WTC11 (cell line): ENCODE results near the gene ZDHHC24. TPM values are rescaled to one million over a fixed set of nuclear protein-coding genes. Genes with fewer than 3 reads are reported as not detected.
A peak's percentile ranks its signal among the peaks of the same experiment; 100 is the strongest.

Source experiments
- AFF4 ChIP-seq: sonication (generic); formaldehyde crosslinking; IDR thresholded peaks from 2 replicates; pipeline ENCODE4 v1.8.1; 2023; ENCODE audit warnings: mild to moderate bottlenecking, missing genetic modification reagents, borderline replicate concordance
- AR ChIP-seq: fragments of 250-450 bp; sonication (Bioruptor Pico); IDR thresholded peaks from 2 replicates; pipeline ENCODE4 v1.9.0; 2021; ENCODE audit warnings: mild to moderate bottlenecking
- CREB1 ChIP-seq: sonication (generic); formaldehyde crosslinking; IDR thresholded peaks from 2 replicates; pipeline ENCODE4 v1.8.0; 2023; ENCODE audit warnings: mild to moderate bottlenecking, missing genetic modification reagents
- FOXP1 ChIP-seq: sonication (generic); formaldehyde crosslinking; IDR thresholded peaks from 2 replicates; pipeline ENCODE4 v1.8.0; 2022; ENCODE audit warnings: missing genetic modification reagents, mild to moderate bottlenecking, moderate library complexity, borderline replicate concordance
- FOXP4 ChIP-seq: sonication (generic); formaldehyde crosslinking; IDR thresholded peaks from 2 replicates; pipeline ENCODE4 v1.8.0; 2022; ENCODE audit warnings: mild to moderate bottlenecking, missing genetic modification reagents
- GABPB1 ChIP-seq: sonication (generic); formaldehyde crosslinking; IDR thresholded peaks from 2 replicates; pipeline ENCODE4 v1.8.1; 2023; ENCODE audit warnings: mild to moderate bottlenecking, missing genetic modification reagents
- JUN ChIP-seq: sonication (generic); formaldehyde crosslinking; IDR thresholded peaks from 2 replicates; pipeline ENCODE4 v1.8.0; 2023; ENCODE audit warnings: mild to moderate bottlenecking, missing genetic modification reagents
- MYBL2 ChIP-seq: sonication (generic); formaldehyde crosslinking; IDR thresholded peaks from 2 replicates; pipeline ENCODE4 v1.8.1; 2023; ENCODE audit warnings: mild to moderate bottlenecking, moderate library complexity, missing genetic modification reagents
- NR3C1 ChIP-seq: sonication (generic); formaldehyde crosslinking; conservative IDR thresholded peaks from 2 replicates; pipeline ENCODE4 v1.8.1; 2023; ENCODE audit warnings: low read depth, mild to moderate bottlenecking, missing genetic modification reagents
- PRDM15 ChIP-seq: sonication (generic); formaldehyde crosslinking; IDR thresholded peaks from 2 replicates; pipeline ENCODE4 v1.8.0; 2022; ENCODE audit warnings: missing genetic modification reagents
- SOX15 ChIP-seq: fragments of 250-450 bp; sonication (Bioruptor Pico); IDR thresholded peaks from 2 replicates; pipeline ENCODE4 v1.9.0; 2021; ENCODE audit warnings: mild to moderate bottlenecking
- SP1 ChIP-seq: sonication (generic); formaldehyde crosslinking; conservative IDR thresholded peaks from 2 replicates; pipeline ENCODE4 v1.8.1; 2022; ENCODE audit warnings: missing genetic modification reagents
- TEAD4 ChIP-seq: sonication (generic); formaldehyde crosslinking; IDR thresholded peaks from 2 replicates; pipeline ENCODE4 v1.8.0; 2022; ENCODE audit warnings: mild to moderate bottlenecking, missing genetic modification reagents
- ZNF263 ChIP-seq: sonication (generic); formaldehyde crosslinking; IDR thresholded peaks from 2 replicates; pipeline ENCODE4 v1.8.1; 2022; ENCODE audit warnings: low read depth, mild to moderate bottlenecking, moderate library complexity, missing genetic modification reagents
- total RNA-seq: library from RNA; stranded (reverse); gene quantifications from 3 replicates; pipeline ENCODE4 v1.2.3, GENCODE V29; 2021

The ZDHHC24 gene
- total RNA-seq, 1 experiment from 2014 or later: 14.8 TPM

GRCh38 chr11:66510271-66510989, 35.4 kb downstream of the ZDHHC24 start, which contains the start of gene BBS1 (continued):
- no peak for TF ChIP-seq AFF4 (CRISPR knock-in tag)
- TF ChIP-seq JUN (CRISPR knock-in tag): 0 out of 2 replicates have a peak, but pooled peaks have one; percentile 26
- TF ChIP-seq FOXP1: peak; percentile 72; the same call in 1 of the 2 replicates
- TF ChIP-seq SP1 (CRISPR knock-in tag): peak; percentile 99
- TF ChIP-seq NR3C1 (CRISPR knock-in tag): no peak
- no peak for TF ChIP-seq PRDM15 (CRISPR knock-in tag)
- no peak for TF ChIP-seq AR (CRISPR knock-in tag)
- no peak for TF ChIP-seq TEAD4
- peak; percentile 66 for TF ChIP-seq FOXP4 (CRISPR knock-in tag)
- no peak for TF ChIP-seq ZNF263 (CRISPR knock-in tag)
- 0 out of 2 replicates have a peak, but pooled peaks have one; percentile 45 for TF ChIP-seq MYBL2
- TF ChIP-seq SOX15 (CRISPR knock-in tag): no peak
- no peak for TF ChIP-seq CREB1 (CRISPR knock-in tag)
- TF ChIP-seq GABPB1 (CRISPR knock-in tag): peak; percentile 66
